ENCODE measurements around the gene PHKA2. TPM values are rescaled to one million over a fixed set of nuclear protein-coding genes. Genes with fewer than 3 reads are reported as not detected.

Gene PHKA2
- total RNA-seq, 4 donors from 2014 or later: 16.5 to 39.7 (median 24.8) TPM

DNA sequence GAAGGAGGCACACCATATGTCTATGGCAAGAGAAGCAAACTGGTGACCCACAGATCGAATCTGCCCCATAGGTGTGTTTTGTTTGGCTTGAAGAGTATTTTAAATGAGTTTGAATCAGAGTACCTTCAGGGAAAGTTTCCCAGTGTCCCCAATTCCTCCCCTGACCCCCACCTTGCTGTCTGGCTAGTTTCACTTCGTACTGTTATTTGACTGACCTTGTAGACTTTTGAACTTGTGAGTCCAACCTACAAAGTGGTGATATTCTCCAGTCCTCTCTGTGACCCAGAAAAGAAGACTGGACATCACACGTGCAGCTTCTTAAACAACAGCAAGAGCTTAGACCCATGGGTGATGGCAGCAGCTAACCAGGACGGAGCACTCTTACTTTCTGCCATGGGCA lies 39.4 kb downstream of the PHKA2 start:
- no peaks in the 10 kb centered on the region for H3K27me3 ChIP-seq
- no peak for DNase-seq (ENCODE audit: low spot score in 2 of 2)
- no peak overlapping the region for H3K4me3 ChIP-seq
- H3K27ac ChIP-seq: no peak overlapping the region
- 60% methylated on average over 4 of the region's 4 CpGs for WGBS
- H3K9me3 ChIP-seq: no peaks in the 10 kb centered on the region
- TF ChIP-seq, protein P1, sequence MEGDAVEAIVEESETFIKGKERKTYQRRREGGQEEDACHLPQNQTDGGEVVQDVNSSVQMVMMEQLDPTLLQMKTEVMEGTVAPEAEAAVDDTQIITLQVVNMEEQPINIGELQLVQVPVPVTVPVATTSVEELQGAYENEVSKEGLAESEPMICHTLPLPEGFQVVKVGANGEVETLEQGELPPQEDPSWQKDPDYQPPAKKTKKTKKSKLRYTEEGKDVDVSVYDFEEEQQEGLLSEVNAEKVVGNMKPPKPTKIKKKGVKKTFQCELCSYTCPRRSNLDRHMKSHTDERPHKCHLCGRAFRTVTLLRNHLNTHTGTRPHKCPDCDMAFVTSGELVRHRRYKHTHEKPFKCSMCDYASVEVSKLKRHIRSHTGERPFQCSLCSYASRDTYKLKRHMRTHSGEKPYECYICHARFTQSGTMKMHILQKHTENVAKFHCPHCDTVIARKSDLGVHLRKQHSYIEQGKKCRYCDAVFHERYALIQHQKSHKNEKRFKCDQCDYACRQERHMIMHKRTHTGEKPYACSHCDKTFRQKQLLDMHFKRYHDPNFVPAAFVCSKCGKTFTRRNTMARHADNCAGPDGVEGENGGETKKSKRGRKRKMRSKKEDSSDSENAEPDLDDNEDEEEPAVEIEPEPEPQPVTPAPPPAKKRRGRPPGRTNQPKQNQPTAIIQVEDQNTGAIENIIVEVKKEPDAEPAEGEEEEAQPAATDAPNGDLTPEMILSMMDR (IDR thresholded peaks at IDR 0.05): no peak
- TF ChIP-seq POLR2A (IDR thresholded peaks at IDR 0.05) (no peak), POLR2AphosphoS5 (IDR thresholded peaks at IDR 0.05) (no peak), EP300 (IDR thresholded peaks at IDR 0.05) (no peak)
- no peaks in the 10 kb centered on the region for H3K4me1 ChIP-seq
- peaks cover 27% of the 10 kb centered on the region for H3K36me3 ChIP-seq

DNA sequence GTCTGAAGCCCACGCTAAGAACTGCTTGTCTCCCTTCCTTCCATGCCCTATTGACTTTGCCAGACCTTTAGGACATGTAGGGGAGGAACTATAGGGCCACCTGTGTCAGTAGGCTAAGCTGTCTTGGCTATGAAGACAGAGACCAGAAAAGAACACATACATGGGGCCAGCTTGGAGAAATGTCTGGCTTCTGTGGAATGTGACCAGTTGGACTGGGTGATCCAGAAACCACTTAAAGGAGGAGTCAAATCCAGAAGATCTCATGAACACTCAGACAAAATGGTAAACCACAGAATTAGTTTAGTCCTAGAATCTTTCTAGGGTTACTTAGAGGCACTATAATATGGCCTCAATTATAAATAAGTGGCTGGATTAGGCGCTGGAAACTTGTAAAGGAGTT lies 42.0 kb downstream of the PHKA2 start:
- WGBS: 79% methylated on average over 2 of the region's 2 CpGs
- H3K9me3 ChIP-seq: no peaks in the 10 kb centered on the region
- DNase-seq (ENCODE audit: low spot score in 2 of 2): no peak
- H3K4me1 ChIP-seq: no peaks in the 10 kb centered on the region
- H3K36me3 ChIP-seq: peaks cover 30% of the 10 kb centered on the region
- TF ChIP-seq POLR2AphosphoS5 (IDR thresholded peaks at IDR 0.05): no peak
- TF ChIP-seq POLR2A (IDR thresholded peaks at IDR 0.05): no peak
- TF ChIP-seq EP300 (IDR thresholded peaks at IDR 0.05): no peak
- TF ChIP-seq, protein P1 (IDR thresholded peaks at IDR 0.05): no peak
- no peaks in the 10 kb centered on the region for H3K27me3 ChIP-seq
- H3K4me3 ChIP-seq: no peak overlapping the region
- H3K27ac ChIP-seq: no peak overlapping the region

DNA sequence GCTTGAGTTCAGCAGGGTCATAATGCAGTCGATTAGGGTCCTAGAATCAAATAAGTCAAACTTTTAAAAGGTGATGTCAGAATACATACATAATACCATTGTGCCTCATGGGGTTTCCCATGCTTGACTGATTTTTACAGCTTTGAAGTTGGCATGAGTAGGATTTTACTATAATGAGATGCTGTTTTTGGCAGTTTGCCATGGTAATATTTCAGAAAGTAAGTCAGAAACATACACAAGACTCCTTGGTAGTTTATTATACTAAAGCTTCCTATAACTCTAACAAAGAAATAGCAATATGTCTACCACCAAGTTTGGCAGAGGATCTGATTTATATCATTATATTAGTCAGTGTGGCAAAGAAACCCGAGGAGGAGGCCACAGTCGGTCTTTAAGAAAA lies 45.2 kb downstream of the PHKA2 start:
- peaks cover 44% of the 10 kb centered on the region for H3K36me3 ChIP-seq
- TF ChIP-seq, protein P1 (IDR thresholded peaks at IDR 0.05): no peak
- TF ChIP-seq EP300 (IDR thresholded peaks at IDR 0.05) (no peak), POLR2A (IDR thresholded peaks at IDR 0.05) (no peak), POLR2AphosphoS5 (IDR thresholded peaks at IDR 0.05) (no peak)
- H3K4me1 ChIP-seq: no peaks in the 10 kb centered on the region
- H3K4me3 ChIP-seq: no peak overlapping the region
- no peaks in the 10 kb centered on the region for H3K27me3 ChIP-seq
- WGBS: 63% methylated on average over 3 of the region's 3 CpGs
- H3K9me3 ChIP-seq: no peaks in the 10 kb centered on the region
- no peak overlapping the region for H3K27ac ChIP-seq
- DNase-seq (ENCODE audit: low spot score in 2 of 2): no peak

DNA sequence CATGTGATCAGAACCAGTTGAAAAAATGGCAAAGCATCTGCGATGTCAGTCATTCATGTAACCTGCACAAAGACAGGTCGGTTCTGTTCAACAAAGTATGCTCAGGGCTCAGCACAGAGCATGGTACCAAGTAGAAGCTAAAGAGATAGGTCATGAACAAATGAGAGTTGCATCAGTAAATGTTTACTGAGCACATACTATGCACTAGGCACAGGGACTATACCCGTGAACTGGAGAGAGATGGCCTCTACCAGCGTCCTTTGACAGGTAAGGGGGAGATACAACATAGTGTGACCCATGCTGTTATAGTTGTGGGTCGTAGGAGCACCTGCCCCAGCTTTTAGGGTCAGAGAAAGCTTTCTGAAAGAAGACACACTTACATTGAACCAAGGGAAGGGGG lies 46.7 kb downstream of the PHKA2 start:
- Histone ChIP-seq H3K27ac (no peak overlapping the region), H3K36me3 (peaks cover 36% of the 10 kb centered on the region), H3K9me3 (no peaks in the 10 kb centered on the region), H3K4me3 (no peak overlapping the region), H3K4me1 (no peaks in the 10 kb centered on the region), H3K27me3 (no peaks in the 10 kb centered on the region)
- TF ChIP-seq POLR2A (IDR thresholded peaks at IDR 0.05) (no peak), POLR2AphosphoS5 (IDR thresholded peaks at IDR 0.05) (no peak), EP300 (IDR thresholded peaks at IDR 0.05) (no peak)
- TF ChIP-seq, protein P1 (IDR thresholded peaks at IDR 0.05): no peak
- DNase-seq (ENCODE audit: low spot score in 2 of 2): no peak
- 82% methylated on average over 4 of the region's 5 CpGs for WGBS

DNA sequence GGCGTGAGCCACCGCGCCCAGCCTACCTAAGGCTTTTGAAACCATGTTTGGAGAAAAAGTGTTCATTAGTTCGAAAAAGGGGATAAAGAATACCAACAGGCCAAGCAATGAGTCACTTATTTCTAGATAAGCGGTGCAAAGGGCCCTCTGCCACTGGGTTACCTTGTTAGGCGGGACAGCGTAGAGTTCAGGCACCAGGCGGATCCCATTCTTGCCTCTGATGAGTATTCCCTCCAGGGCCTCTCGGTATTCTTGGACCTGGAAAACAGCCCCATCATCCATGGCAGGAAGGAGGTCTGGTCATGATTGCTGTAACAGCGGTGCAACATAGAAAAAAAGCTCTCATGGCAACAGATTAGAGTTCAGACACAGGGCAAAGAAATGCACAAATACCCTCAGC lies 48.0 kb downstream of the PHKA2 start:
- TF ChIP-seq, protein P1 (IDR thresholded peaks at IDR 0.05): no peak
- no peak for TF ChIP-seq POLR2A (IDR thresholded peaks at IDR 0.05)
- TF ChIP-seq POLR2AphosphoS5 (IDR thresholded peaks at IDR 0.05): no peak
- no peak for TF ChIP-seq EP300 (IDR thresholded peaks at IDR 0.05)
- H3K27me3 ChIP-seq: no peaks in the 10 kb centered on the region
- no peaks in the 10 kb centered on the region for H3K9me3 ChIP-seq
- no peak overlapping the region for H3K27ac ChIP-seq
- peaks cover 31% of the 10 kb centered on the region for H3K36me3 ChIP-seq
- no peak for DNase-seq (ENCODE audit: low spot score in 2 of 2)
- 88% methylated on average over 10 of the region's 10 CpGs for WGBS
- no peaks in the 10 kb centered on the region for H3K4me1 ChIP-seq
- H3K4me3 ChIP-seq: no peak overlapping the region

Measured in suprapubic skin (tissue), 4 donors.